Neural cell (in vitro differentiated cells): ENCODE measurements around the gene OARD1.
"Not testable (repeated sequence)": the region's sequence is repeated elsewhere in the genome, so short reads cannot be mapped to it uniquely, and the experiment has no call there.

Experiments
- CTCF ChIP-seq: fragments of 450-650 bp; IDR thresholded peaks from 2 replicates; pipeline ENCODE4 v1.5.1; 2014; ENCODE audit warnings: antibody characterized with exemption, mild to moderate bottlenecking, moderate library complexity; ENCODE audit not compliant: poor library complexity, severe bottlenecking
- EZH2 ChIP-seq: fragments of 200-600, 300-800 bp; shearing (Covaris generic), sonication (generic); IDR thresholded peaks from 2 replicates; pipeline ENCODE4 v1.6.1; 2014; ENCODE audit warnings: antibody characterized with exemption, low read length, borderline replicate concordance, mild to moderate bottlenecking; ENCODE audit not compliant: insufficient read depth, poor library complexity, severe bottlenecking

- not testable (repeated sequence) for TF ChIP-seq CTCF, EZH2
Measured at GRCh38 chr6:41115027-41115426, 42.9 kb upstream of the OARD1 start.
